OCI-LY1 (cell line): ENCODE data around the gene DLGAP3.

Experiments used
- H2AFZ ChIP-seq: fragments of 200-600 bp; sonication (generic), shearing (Covaris generic); 2 replicates; pipeline ENCODE4 v1.6.0; 2014; ENCODE audit warnings: antibody characterized with exemption, mild to moderate bottlenecking, low read length
- H3F3A ChIP-seq: fragments of 200-600 bp; sonication (generic), shearing (Covaris generic); 2 replicates; pipeline ENCODE4 v1.6.0; 2014; ENCODE audit warnings: mild to moderate bottlenecking, antibody characterized with exemption, low read length, moderate library complexity; ENCODE audit not compliant: insufficient read depth
- H3K27ac ChIP-seq: fragments of 200-600 bp; sonication (generic); 2 replicates; pipeline ENCODE4 v1.5.1; 2014; ENCODE audit warnings: low read length, mixed run types, mild to moderate bottlenecking, low read depth; ENCODE audit not compliant: poor library complexity, severe bottlenecking
- H3K27me3 ChIP-seq: fragments of 200-600 bp; sonication (generic); 2 replicates; pipeline ENCODE4 v1.6.0; 2014; ENCODE audit warnings: antibody characterized with exemption, mild to moderate bottlenecking, low read length, moderate library complexity; ENCODE audit not compliant: insufficient read depth
- H3K36me3 ChIP-seq: fragments of 200-600 bp; sonication (generic); 2 replicates; pipeline ENCODE4 v1.6.1; 2014; ENCODE audit warnings: mild to moderate bottlenecking, antibody characterized with exemption, low read length, moderate library complexity, mixed read lengths; ENCODE audit not compliant: insufficient read depth
- H3K4me1 ChIP-seq: fragments of 200-600 bp; sonication (generic); 2 replicates; pipeline ENCODE4 v1.5.1; 2014; ENCODE audit warnings: mild to moderate bottlenecking, low read length, moderate library complexity; ENCODE audit not compliant: insufficient read depth, severe bottlenecking
- H3K4me2 ChIP-seq: fragments of 200-600 bp; sonication (generic), shearing (Covaris generic); 2 replicates; pipeline ENCODE4 v1.6.1; 2014; ENCODE audit warnings: low read length
- H3K4me3 ChIP-seq: fragments of 200-600 bp; sonication (generic); 2 replicates; pipeline ENCODE4 v1.5.1; 2014; ENCODE audit warnings: low read length, low read depth, mild to moderate bottlenecking, mixed read lengths; ENCODE audit not compliant: poor library complexity, severe bottlenecking
- H3K79me2 ChIP-seq: fragments of 200-600 bp; shearing (Covaris generic); 2 replicates; pipeline ENCODE4 v1.6.1; 2016; ENCODE audit warnings: mixed run types, low read length, mixed read lengths; ENCODE audit not compliant: insufficient read depth
- H3K9ac ChIP-seq: fragments of 200-600 bp; sonication (generic), shearing (Covaris generic); 2 replicates; pipeline ENCODE4 v1.6.1; 2014; ENCODE audit warnings: mild to moderate bottlenecking, low read length, mixed read lengths
- H3K9me2 ChIP-seq: fragments of 200-600 bp; sonication (generic), shearing (Covaris generic); 2 replicates; pipeline ENCODE4 v1.6.1; 2014; ENCODE audit warnings: low read depth, mild to moderate bottlenecking, low read length, mixed read lengths
- H3K9me3 ChIP-seq: fragments of 200-600 bp; shearing (Covaris generic); 2 replicates; pipeline ENCODE4 v1.6.1; 2014; ENCODE audit warnings: low read length, mixed read lengths
- H4K20me1 ChIP-seq: fragments of 200-600 bp; sonication (generic), shearing (Covaris generic); 2 replicates; pipeline ENCODE4 v1.6.0; 2016; ENCODE audit warnings: mild to moderate bottlenecking, low read length; ENCODE audit not compliant: insufficient read depth
- EZH2 ChIP-seq: fragments of 200-600 bp; sonication (generic), shearing (Covaris generic); IDR thresholded peaks from 2 replicates; pipeline ENCODE4 v1.8.0; 2017; ENCODE audit warnings: borderline replicate concordance, mixed run types, mild to moderate bottlenecking, antibody characterized with exemption, low read length, moderate library complexity, mixed read lengths
- TF ChIP-seq, protein P1 (sequence below): fragments of 200-600 bp; sonication (generic), shearing (Covaris generic); IDR thresholded peaks from 2 replicates; pipeline ENCODE4 v1.5.1; 2017; ENCODE audit warnings: mild to moderate bottlenecking, antibody characterized with exemption, low read length, moderate library complexity, mixed read lengths

The DLGAP3 gene

DNA sequence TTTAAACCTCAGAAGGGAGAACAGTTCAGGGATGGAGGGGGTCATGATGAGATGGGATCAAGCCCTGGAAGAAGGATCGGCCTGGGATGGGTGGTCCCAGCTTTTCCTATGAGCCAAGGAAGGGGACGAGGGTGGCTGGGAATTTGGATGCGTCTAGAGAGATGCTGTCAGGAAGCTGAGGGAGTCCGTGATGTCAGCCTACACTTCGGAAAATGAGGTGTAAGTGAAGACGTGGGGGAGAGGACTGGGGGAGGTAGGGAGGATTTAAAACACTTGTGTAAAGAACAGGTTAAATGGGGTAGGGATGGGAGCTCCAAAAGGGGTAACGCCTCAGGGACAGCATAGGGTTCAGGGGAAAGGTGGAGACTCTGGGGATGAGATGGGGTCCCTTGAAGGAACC lies 27.5 kb downstream of the DLGAP3 start:
- H3K4me3 ChIP-seq: no peak overlapping the region
- TF ChIP-seq EZH2: no peak
- TF ChIP-seq, protein P1, sequence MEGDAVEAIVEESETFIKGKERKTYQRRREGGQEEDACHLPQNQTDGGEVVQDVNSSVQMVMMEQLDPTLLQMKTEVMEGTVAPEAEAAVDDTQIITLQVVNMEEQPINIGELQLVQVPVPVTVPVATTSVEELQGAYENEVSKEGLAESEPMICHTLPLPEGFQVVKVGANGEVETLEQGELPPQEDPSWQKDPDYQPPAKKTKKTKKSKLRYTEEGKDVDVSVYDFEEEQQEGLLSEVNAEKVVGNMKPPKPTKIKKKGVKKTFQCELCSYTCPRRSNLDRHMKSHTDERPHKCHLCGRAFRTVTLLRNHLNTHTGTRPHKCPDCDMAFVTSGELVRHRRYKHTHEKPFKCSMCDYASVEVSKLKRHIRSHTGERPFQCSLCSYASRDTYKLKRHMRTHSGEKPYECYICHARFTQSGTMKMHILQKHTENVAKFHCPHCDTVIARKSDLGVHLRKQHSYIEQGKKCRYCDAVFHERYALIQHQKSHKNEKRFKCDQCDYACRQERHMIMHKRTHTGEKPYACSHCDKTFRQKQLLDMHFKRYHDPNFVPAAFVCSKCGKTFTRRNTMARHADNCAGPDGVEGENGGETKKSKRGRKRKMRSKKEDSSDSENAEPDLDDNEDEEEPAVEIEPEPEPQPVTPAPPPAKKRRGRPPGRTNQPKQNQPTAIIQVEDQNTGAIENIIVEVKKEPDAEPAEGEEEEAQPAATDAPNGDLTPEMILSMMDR: no peak
- H3K9ac ChIP-seq: no peak overlapping the region
- no peaks in the 10 kb centered on the region for H3K9me3 ChIP-seq
- no peaks in the 10 kb centered on the region for H3K79me2 ChIP-seq
- no peaks in the 10 kb centered on the region for H3K4me1 ChIP-seq
- no peak overlapping the region for H3K27ac ChIP-seq
- no peak overlapping the region for H3K4me2 ChIP-seq
- no peaks in the 10 kb centered on the region for H3K36me3 ChIP-seq
- H2AFZ ChIP-seq: no peak overlapping the region
- H3F3A ChIP-seq: no peaks in the 10 kb centered on the region
- H4K20me1 ChIP-seq: no peaks in the 10 kb centered on the region
- H3K9me2 ChIP-seq: no peaks in the 10 kb centered on the region
- H3K27me3 ChIP-seq: no peaks in the 10 kb centered on the region

DNA sequence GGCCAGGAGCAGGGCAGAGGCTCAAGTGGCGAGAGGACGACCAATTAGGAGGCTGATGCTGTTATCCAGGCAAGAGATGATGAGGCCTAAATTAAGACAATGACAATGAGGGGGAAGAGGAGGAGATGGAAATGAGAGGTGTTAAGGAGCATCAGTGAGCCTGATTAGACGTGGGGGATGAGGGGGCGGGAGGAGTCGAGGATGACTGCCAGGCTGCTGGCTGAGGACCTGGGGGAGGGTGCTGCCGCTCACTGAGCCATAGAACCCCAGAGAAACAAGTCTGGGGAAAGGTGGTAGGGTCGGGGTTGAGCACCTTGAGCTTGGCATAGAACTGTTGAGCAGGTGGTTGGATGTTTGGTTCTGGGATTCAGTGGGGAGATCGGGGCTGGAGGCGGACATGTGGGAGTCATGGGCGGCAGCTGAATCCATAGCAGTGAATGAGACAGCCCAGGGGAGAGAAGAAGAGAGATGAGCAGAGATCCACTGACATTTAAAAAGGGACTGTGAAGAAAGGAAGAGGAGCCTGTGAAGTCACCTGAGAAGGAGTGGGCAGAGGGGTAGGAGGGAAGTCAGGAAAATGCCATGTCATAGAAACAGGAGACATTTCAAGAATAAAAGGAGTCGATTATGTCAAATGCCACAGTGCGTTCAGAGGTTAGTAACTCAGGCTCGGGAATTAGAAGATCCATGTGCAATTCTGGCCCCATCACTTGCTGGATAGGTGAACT lies 28.5 kb downstream of the DLGAP3 start:
- Histone ChIP-seq H3K27ac (no peak overlapping the region), H3F3A (no peaks in the 10 kb centered on the region), H3K9me2 (no peaks in the 10 kb centered on the region), H3K4me2 (no peak overlapping the region), H3K9me3 (no peaks in the 10 kb centered on the region), H4K20me1 (no peaks in the 10 kb centered on the region), H3K79me2 (no peaks in the 10 kb centered on the region), H3K4me3 (no peak overlapping the region), H3K27me3 (no peaks in the 10 kb centered on the region), H3K36me3 (no peaks in the 10 kb centered on the region), H3K4me1 (no peaks in the 10 kb centered on the region), H3K9ac (no peak overlapping the region), H2AFZ (no peak overlapping the region)
- TF ChIP-seq EZH2: no peak
- TF ChIP-seq, protein P1: no peak

GRCh38 chr1:34899906-34900305 lies 29.5 kb downstream of the DLGAP3 start:
- TF ChIP-seq EZH2: no peak
- TF ChIP-seq, protein P1: no peak
- H3K4me3 ChIP-seq: no peak overlapping the region
- no peaks in the 10 kb centered on the region for H3K9me2 ChIP-seq
- H3K4me2 ChIP-seq: no peak overlapping the region
- H3F3A ChIP-seq: no peaks in the 10 kb centered on the region
- H3K27ac ChIP-seq: no peak overlapping the region
- no peaks in the 10 kb centered on the region for H3K27me3 ChIP-seq
- no peaks in the 10 kb centered on the region for H3K79me2 ChIP-seq
- no peaks in the 10 kb centered on the region for H3K36me3 ChIP-seq
- H4K20me1 ChIP-seq: no peaks in the 10 kb centered on the region
- no peaks in the 10 kb centered on the region for H3K4me1 ChIP-seq
- no peaks in the 10 kb centered on the region for H3K9me3 ChIP-seq
- no peak overlapping the region for H2AFZ ChIP-seq
- H3K9ac ChIP-seq: no peak overlapping the region
